Upper lobe of left lung (tissue), 4 donors: ENCODE measurements around the gene UFC1.

Source experiments
- POLR2A ChIP-seq, 4 donors: fragments of 450-650 bp; IDR thresholded peaks; one replicate each; pipeline ENCODE4 v1.5.1; 2016 to 2017; ENCODE audit warnings: antibody characterized with exemption in 4 of 4, mild to moderate bottlenecking in 2 of 4
- POLR2AphosphoS5 ChIP-seq, 2 donors: sonication (generic); formaldehyde crosslinking; IDR thresholded peaks; one replicate each; pipeline ENCODE4 v1.5.1; 2017; ENCODE audit warnings: antibody characterized with exemption in 2 of 2
- TF ChIP-seq, protein P1 (sequence below), 6 experiments: fragments of 450-650 bp in 4 of 6; fragments of 200-600 bp in 2 of 6; sonication (generic) in 2 of 6; IDR thresholded peaks; one replicate each; pipeline ENCODE4 v1.5.1; 2016 to 2019; ENCODE audit warnings: antibody characterized with exemption in 6 of 6

DNA sequence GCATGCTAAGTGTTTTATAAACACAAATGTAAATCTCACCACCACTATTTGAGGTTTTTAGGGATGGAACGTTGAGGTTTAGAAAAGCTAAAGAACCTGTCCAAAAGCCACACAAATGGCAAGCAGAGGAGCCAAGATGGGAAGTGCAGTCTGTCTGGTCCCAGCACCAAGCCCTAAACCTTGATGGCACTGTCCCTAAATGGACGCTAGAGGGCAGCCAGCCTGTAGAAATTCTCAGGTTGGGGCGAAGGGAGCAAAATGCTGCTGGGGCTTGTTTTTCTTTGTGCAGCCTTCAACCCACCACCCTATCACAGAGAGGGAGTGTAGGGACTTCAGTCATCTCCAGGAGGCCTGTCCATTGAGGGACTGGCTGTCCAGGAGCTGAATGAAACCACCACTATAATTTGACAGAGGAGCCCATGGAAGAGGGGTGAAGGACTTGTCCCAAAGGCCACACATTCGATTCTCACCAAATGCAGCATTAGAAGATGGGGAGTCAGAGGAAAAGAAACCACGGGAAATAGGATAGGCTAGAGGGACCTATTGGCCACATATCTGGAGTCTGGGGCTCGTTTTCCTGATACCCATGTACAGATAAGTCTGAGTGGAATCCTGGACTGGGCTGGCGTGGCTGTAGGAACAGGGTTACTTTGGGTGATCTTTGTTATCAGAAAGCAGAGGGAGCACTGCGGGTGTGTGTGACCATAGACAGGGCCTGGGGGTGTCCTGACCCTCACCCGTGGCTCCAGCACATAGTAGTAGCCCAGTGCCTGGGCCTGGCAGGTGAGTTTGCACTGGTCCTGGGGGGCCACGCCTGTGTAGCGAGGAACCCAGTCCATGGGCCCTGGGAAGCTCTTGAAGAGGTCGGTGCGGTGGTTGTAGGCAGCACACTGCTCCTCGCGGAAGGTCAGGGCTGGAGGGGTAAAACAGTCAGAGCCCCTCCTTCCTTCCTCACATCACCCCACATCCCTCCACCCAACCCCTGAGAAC lies 39.0 kb downstream of the UFC1 start:
- TF ChIP-seq, protein P1, sequence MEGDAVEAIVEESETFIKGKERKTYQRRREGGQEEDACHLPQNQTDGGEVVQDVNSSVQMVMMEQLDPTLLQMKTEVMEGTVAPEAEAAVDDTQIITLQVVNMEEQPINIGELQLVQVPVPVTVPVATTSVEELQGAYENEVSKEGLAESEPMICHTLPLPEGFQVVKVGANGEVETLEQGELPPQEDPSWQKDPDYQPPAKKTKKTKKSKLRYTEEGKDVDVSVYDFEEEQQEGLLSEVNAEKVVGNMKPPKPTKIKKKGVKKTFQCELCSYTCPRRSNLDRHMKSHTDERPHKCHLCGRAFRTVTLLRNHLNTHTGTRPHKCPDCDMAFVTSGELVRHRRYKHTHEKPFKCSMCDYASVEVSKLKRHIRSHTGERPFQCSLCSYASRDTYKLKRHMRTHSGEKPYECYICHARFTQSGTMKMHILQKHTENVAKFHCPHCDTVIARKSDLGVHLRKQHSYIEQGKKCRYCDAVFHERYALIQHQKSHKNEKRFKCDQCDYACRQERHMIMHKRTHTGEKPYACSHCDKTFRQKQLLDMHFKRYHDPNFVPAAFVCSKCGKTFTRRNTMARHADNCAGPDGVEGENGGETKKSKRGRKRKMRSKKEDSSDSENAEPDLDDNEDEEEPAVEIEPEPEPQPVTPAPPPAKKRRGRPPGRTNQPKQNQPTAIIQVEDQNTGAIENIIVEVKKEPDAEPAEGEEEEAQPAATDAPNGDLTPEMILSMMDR (IDR thresholded peaks at IDR 0.05) = peak; percentile 78 to 92 (median 81)
- TF ChIP-seq POLR2AphosphoS5 (IDR thresholded peaks at IDR 0.05) = peak in 1 of 2 donors; percentile 17
- no peak for TF ChIP-seq POLR2A (IDR thresholded peaks at IDR 0.05)
